IMR-90 (cell line): ENCODE measurements around the gene TAS2R50. TPM values are rescaled to one million over a fixed set of nuclear protein-coding genes. Genes with fewer than 3 reads are reported as not detected.

Experiments
- ATAC-seq: fragments of 200-7000 bp; cut with Tn5 transposase; 2 replicates; pipeline ENCODE4 v1.9.1; 2020; ENCODE audit warnings: low read depth, mild to moderate bottlenecking, moderate library complexity
- BruUV-seq: library from RNA; stranded (reverse); fragments of 400-500 nt; replicated peaks from 2 replicates; lab custom pipeline; 2021; lab: Mats Ljungman, UMichigan
- CTCF ChIA-PET: fragments of 300-600 bp; formaldehyde crosslinking; extraction: SDS; loops from one replicate; lab custom pipeline; 2021; ENCODE audit warnings: antibody characterized with exemption; lab: Yijun Ruan, JAX
- POLR2A ChIA-PET: fragments of 300-600 bp; sonication (Branson Sonifier 250); formaldehyde crosslinking; loops from one replicate; lab custom pipeline; 2022; ENCODE audit warnings: antibody characterized with exemption; ENCODE audit not compliant: unreplicated experiment; lab: Charles Lee
- DNase-seq: peaks from one replicate; pipeline ENCODE4 v3.0.0; 2013
- H2AFZ ChIP-seq: replicated peaks from 2 replicates; pipeline ENCODE3; 2013; ENCODE audit warnings: low read length, mild to moderate bottlenecking; ENCODE audit not compliant: poor library complexity
- H2AK5ac ChIP-seq: 2 replicates; pipeline ENCODE4 v1.6.1; 2013; ENCODE audit warnings: low read depth, low read length, inconsistent platforms
- H2AK9ac ChIP-seq: replicated peaks from 2 replicates; pipeline ENCODE3; 2013; ENCODE audit warnings: mild to moderate bottlenecking, low read depth, low read length, moderate library complexity; ENCODE audit not compliant: poor library complexity
- H2BK120ac ChIP-seq: 2 replicates; pipeline ENCODE4 v1.6.1; 2013; ENCODE audit warnings: low read depth, low read length, inconsistent platforms
- H2BK15ac ChIP-seq: 3 replicates; pipeline ENCODE4 v1.6.1; 2013; ENCODE audit warnings: low read depth, low read length, inconsistent platforms
- H2BK20ac ChIP-seq: 2 replicates; pipeline ENCODE4 v1.6.1; 2013; ENCODE audit warnings: low read depth, mild to moderate bottlenecking, inconsistent platforms, low read length, moderate library complexity
- H2BK5ac ChIP-seq: 2 replicates; pipeline ENCODE4 v1.6.1; 2013; ENCODE audit warnings: mild to moderate bottlenecking, low read depth, low read length, inconsistent platforms; ENCODE audit not compliant: poor library complexity, severe bottlenecking
- H3K14ac ChIP-seq: replicated peaks from 2 replicates; pipeline ENCODE4 v1.6.1; 2013; ENCODE audit warnings: low read depth, low read length, inconsistent platforms
- H3K18ac ChIP-seq: 2 replicates; pipeline ENCODE4 v1.6.1; 2013; ENCODE audit warnings: low read depth, low read length, control low read depth
- H3K23ac ChIP-seq: 2 replicates; pipeline ENCODE4 v1.6.1; 2013; ENCODE audit warnings: low read depth, low read length, inconsistent platforms
- H3K27ac ChIP-seq: 2 replicates; pipeline ENCODE4 v1.5.1; 2013; ENCODE audit warnings: mild to moderate bottlenecking, control low read depth, low read length; ENCODE audit not compliant: insufficient read depth
- H3K27me3 ChIP-seq: 2 replicates; pipeline ENCODE4 v1.6.1; 2013; ENCODE audit warnings: low read length; ENCODE audit not compliant: control insufficient read depth, insufficient read depth
- H3K36me3 ChIP-seq: 2 replicates; pipeline ENCODE4 v1.6.1; 2013; ENCODE audit warnings: low read length, mixed read lengths; ENCODE audit not compliant: control insufficient read depth, insufficient read depth
- H3K4ac ChIP-seq: 2 replicates; pipeline ENCODE4 v1.6.1; 2013; ENCODE audit warnings: low read depth, low read length, inconsistent platforms
- H3K4me1 ChIP-seq: 2 replicates; pipeline ENCODE4 v1.6.1; 2013; ENCODE audit warnings: low read length, mixed read lengths; ENCODE audit not compliant: control insufficient read depth, insufficient read depth
- H3K4me2 ChIP-seq: 2 replicates; pipeline ENCODE4 v1.6.1; 2013; ENCODE audit warnings: low read depth, mild to moderate bottlenecking, control low read depth, low read length, moderate library complexity
- H3K4me3 ChIP-seq: 2 replicates; pipeline ENCODE4 v1.5.1; 2013; ENCODE audit warnings: low read depth, mild to moderate bottlenecking, control low read depth, low read length, moderate library complexity; ENCODE audit not compliant: insufficient read depth
- H3K56ac ChIP-seq: 2 replicates; pipeline ENCODE4 v1.6.1; 2013; ENCODE audit warnings: low read length, inconsistent platforms; ENCODE audit not compliant: insufficient read depth; ENCODE audit errors: extremely low read depth
- H3K79me1 ChIP-seq, 2 experiments: 2 replicates each; pipeline ENCODE4 v1.6.1; 2013; ENCODE audit warnings: low read length in 2 of 2, inconsistent platforms in 1 of 2, low read depth in 1 of 2
- H3K9ac ChIP-seq: 2 replicates; pipeline ENCODE4 v1.6.1; 2013; ENCODE audit warnings: low read depth, low read length, control low read depth
- H3K9me1 ChIP-seq: 2 replicates; pipeline ENCODE4 v1.6.1; 2013; ENCODE audit warnings: low read length, inconsistent platforms; ENCODE audit not compliant: insufficient read depth
- H3K9me3 ChIP-seq: 2 replicates; pipeline ENCODE4 v1.6.1; 2013; ENCODE audit warnings: low read length; ENCODE audit not compliant: control insufficient read depth, insufficient read depth
- H4K20me1 ChIP-seq: 2 replicates; pipeline ENCODE4 v1.6.1; 2013; ENCODE audit warnings: low read length, inconsistent platforms; ENCODE audit not compliant: insufficient read depth
- H4K5ac ChIP-seq: 2 replicates; pipeline ENCODE4 v1.6.1; 2013; ENCODE audit warnings: mild to moderate bottlenecking, low read depth, low read length, control low read depth
- H4K8ac ChIP-seq, 2 experiments: 2 replicates each; pipeline ENCODE4 v1.6.1; 2013; ENCODE audit warnings: low read depth in 2 of 2, low read length in 2 of 2, control low read depth in 1 of 2, inconsistent platforms in 1 of 2
- H4K91ac ChIP-seq: 2 replicates; pipeline ENCODE4 v1.6.1; 2013; ENCODE audit warnings: low read depth, low read length, inconsistent platforms; ENCODE audit not compliant: insufficient read depth
- ELK1 ChIP-seq: fragments of 150-350 bp; IDR thresholded peaks from 2 replicates; pipeline ENCODE4 v1.6.1; 2016; ENCODE audit warnings: low read depth, mild to moderate bottlenecking, low read length, moderate library complexity, borderline replicate concordance
- FOS ChIP-seq: fragments of 150-350 bp; IDR thresholded peaks from 2 replicates; pipeline ENCODE4 v1.6.1; 2016; ENCODE audit warnings: low read depth, low read length
- MAFK ChIP-seq: IDR thresholded peaks from 2 replicates; pipeline ENCODE4 v1.6.1; 2012; ENCODE audit warnings: low read depth, low read length, improper control_type of control experiment
- MAZ ChIP-seq: IDR thresholded peaks from 2 replicates; pipeline ENCODE4 v1.6.1; 2012; ENCODE audit warnings: low read depth, mild to moderate bottlenecking, low read length, improper control_type of control experiment, moderate library complexity, borderline replicate concordance
- MXI1 ChIP-seq: IDR thresholded peaks from 2 replicates; pipeline ENCODE4 v1.6.1; 2012; ENCODE audit warnings: low read depth, mild to moderate bottlenecking, low read length, moderate library complexity, borderline replicate concordance
- NFE2L2 ChIP-seq: fragments of 150-350 bp; IDR thresholded peaks from 2 replicates; pipeline ENCODE4 v1.6.1; 2016; ENCODE audit warnings: low read depth, mild to moderate bottlenecking, low read length
- POLR2A ChIP-seq: IDR thresholded peaks from 2 replicates; pipeline ENCODE4 v1.6.1; 2012; ENCODE audit warnings: mild to moderate bottlenecking, low read depth, low read length
- RCOR1 ChIP-seq: IDR thresholded peaks from 2 replicates; pipeline ENCODE4 v1.6.1; 2012; ENCODE audit warnings: mild to moderate bottlenecking, low read length, improper control_type of control experiment; ENCODE audit not compliant: insufficient replicate concordance
- RFX5 ChIP-seq: IDR thresholded peaks from 2 replicates; pipeline ENCODE4 v1.8.0; 2012; ENCODE audit warnings: low read depth, mild to moderate bottlenecking, low read length, moderate library complexity
- SMC3 ChIP-seq: fragments of 150-350 bp; IDR thresholded peaks from 2 replicates; pipeline ENCODE4 v1.6.1; 2016; ENCODE audit warnings: low read depth, mild to moderate bottlenecking, antibody characterized with exemption, low read length, moderate library complexity
- dilution Hi-C: fragments of 300-500 bp; cut with HindIII; formaldehyde crosslinking; loops from one replicate; pipeline ENCODE4 v1.14.3; 2018; ENCODE audit warnings: low sequenced_read_pairs; ENCODE audit not compliant: unreplicated experiment
- in situ Hi-C: fragments of 300-500 bp; cut with MboI; formaldehyde crosslinking; loops from 3 replicates; pipeline ENCODE4 v1.14.3; 2019; ENCODE audit warnings: low sequenced_read_pairs, inconsistent platforms, mixed read lengths
- intact Hi-C: fragments of 100-400 bp; cut with micrococcal nuclease; formaldehyde crosslinking; loops from 2 replicates; pipeline ENCODE4 v1.10.0; 2022
- polyA plus RNA-seq, 3 experiments: library from polyadenylated mRNA; depleted of rRNA; stranded (reverse); fragments of >200 nt; gene quantifications; 2 replicates each; pipeline ENCODE4 v1.2.3, GENCODE V29; 2012; ENCODE audit warnings: low replicate concordance in 1 of 3
- total RNA-seq: library from RNA; depleted of rRNA; stranded (reverse); fragments of >200 nt; gene quantifications from 2 replicates; pipeline ENCODE4 v1.2.3, GENCODE V29; 2012

Gene TAS2R50
- total and polyA plus RNA-seq, 2 of the 4 experiments (the other 2 are of a cell fraction) = 2.3 TPM; not detected in 1

- no TSS peak for BruUV-seq
- POLR2A ChIA-PET = no interaction called here
- Histone ChIP-seq H3K27me3 (no peaks in the 10 kb centered on the region), H3K4ac (no peak overlapping the region), H3K79me1 (peaks cover 5 to 7% of the 10 kb centered on the region in 2 experiments; a peak in 3 of 4 replicates), H2BK5ac (no peak overlapping the region), H3K4me3 (no peak overlapping the region), H2BK20ac (no peak overlapping the region), H3K27ac (no peak overlapping the region), H2AK5ac (no peak overlapping the region), H3K4me2 (no peak overlapping the region), H4K20me1 (no peaks in the 10 kb centered on the region), H3K9ac (no peak overlapping the region), H3K36me3 (no peaks in the 10 kb centered on the region), H2BK120ac (no peak overlapping the region), H3K14ac (no peak overlapping the region), H3K18ac (no peak overlapping the region), H4K5ac (no peak overlapping the region), H3K9me1 (peaks cover 4% of the 10 kb centered on the region; the same call in 1 of the 2 replicates), H2BK15ac (no peak overlapping the region), H2AK9ac (no peak overlapping the region), H2AFZ (no peak overlapping the region), H3K9me3 (no peaks in the 10 kb centered on the region), H3K4me1 (peaks cover 6% of the 10 kb centered on the region), H3K56ac (no peak overlapping the region), H3K23ac (no peak overlapping the region), H4K91ac (no peak overlapping the region), H4K8ac (no peak overlapping the region)
- DNase-seq = no peak
- ATAC-seq = no peak; the same call in 1 of the 2 replicates
- in situ Hi-C loops (no loop called here), intact Hi-C loops (no loop called here), dilution Hi-C loops (no loop called here)
- CTCF ChIA-PET = no interaction called here
- TF ChIP-seq NFE2L2 (no peak), FOS (no peak), RFX5 (no peak), MAZ (no peak), MXI1 (no peak), RCOR1 (no peak), MAFK (no peak), POLR2A (no peak), SMC3 (no peak), ELK1 (no peak)
These were observed 20.4 kb downstream of the TAS2R50 start for GRCh38 chr12:10966314-10966713.
